ENCODE measurements around the gene PCCA. TPM values are rescaled to one million over a fixed set of nuclear protein-coding genes. Genes with fewer than 3 reads are reported as not detected.

Gene PCCA
- polyA plus RNA-seq, 3 donors from 2014 or later = 7.9 to 14.0 (median 11.4) TPM

GRCh38 chr13:100490692-100491091, 401.8 kb downstream of the PCCA start:
- peaks cover 0 to 2% (median 2%) of the 10 kb centered on the region in 3 donors for H3K27me3 Mint-ChIP-seq (ENCODE audit: low read depth in 3 of 3)
- no peak for DNase-seq
- peaks cover 0 to 18% (median 11%) of the 10 kb centered on the region in 3 donors for H3K36me3 Mint-ChIP-seq
- H3K9me3 Mint-ChIP-seq = no peaks in the 10 kb centered on the region
- no peak overlapping the region for H3K4me3 Mint-ChIP-seq
- peak overlapping the region in 3 of 6 donors; percentile 5 to 70 (median 64) for H3K27ac Mint-ChIP-seq
- peaks cover 26 to 39% of the 10 kb centered on the region in 2 donors for H3K4me1 Mint-ChIP-seq

- H3K9me3 Mint-ChIP-seq = no peaks in the 10 kb centered on the region
- peak overlapping the region in 3 of 6 donors; percentile 5 to 70 (median 32) for H3K27ac Mint-ChIP-seq
- peaks cover 2 to 18% (median 11%) of the 10 kb centered on the region in 3 donors for H3K36me3 Mint-ChIP-seq
- peaks cover 20 to 33% of the 10 kb centered on the region in 2 donors for H3K4me1 Mint-ChIP-seq
- H3K27me3 Mint-ChIP-seq (ENCODE audit: low read depth in 3 of 3) = peaks cover 0 to 2% (median 2%) of the 10 kb centered on the region in 3 donors
- no peak overlapping the region for H3K4me3 Mint-ChIP-seq
- no peak for DNase-seq
These were observed 402.4 kb downstream of the PCCA start for GRCh38 chr13:100491164-100491842.

GRCh38 chr13:100493418-100493817, 404.5 kb downstream of the PCCA start:
- Mint-ChIP-seq H3K9me3 (no peaks in the 10 kb centered on the region), H3K36me3 (peaks cover 7 to 18% (median 14%) of the 10 kb centered on the region in 3 donors), H3K4me1 (peaks cover 16 to 37% of the 10 kb centered on the region in 2 donors), H3K27me3 (ENCODE audit: low read depth in 3 of 3) (peaks cover 0 to 3% (median 2%) of the 10 kb centered on the region in 3 donors), H3K27ac (no peak overlapping the region), H3K4me3 (no peak overlapping the region)
- DNase-seq = no peak

- peaks cover 24 to 38% of the 10 kb centered on the region in 2 donors for H3K4me1 Mint-ChIP-seq
- peaks cover 0 to 3% (median 2%) of the 10 kb centered on the region in 3 donors for H3K27me3 Mint-ChIP-seq (ENCODE audit: low read depth in 3 of 3)
- DNase-seq = no peak
- peaks cover 12 to 18% (median 14%) of the 10 kb centered on the region in 3 donors for H3K36me3 Mint-ChIP-seq
- no peak overlapping the region for H3K4me3 Mint-ChIP-seq
- no peaks in the 10 kb centered on the region for H3K9me3 Mint-ChIP-seq
- H3K27ac Mint-ChIP-seq = no peak overlapping the region
These were observed 406.6 kb downstream of the PCCA start for GRCh38 chr13:100495455-100495854.

- DNase-seq = no peak
- Mint-ChIP-seq H3K36me3 (peaks cover 11 to 14% (median 13%) of the 10 kb centered on the region in 3 donors), H3K4me1 (peaks cover 13 to 27% of the 10 kb centered on the region in 2 donors), H3K27ac (no peak overlapping the region), H3K4me3 (no peak overlapping the region), H3K9me3 (no peaks in the 10 kb centered on the region), H3K27me3 (ENCODE audit: low read depth in 3 of 3) (peaks cover under 1 to 3% (median 2%) of the 10 kb centered on the region in 3 donors)
These were observed 408.5 kb downstream of the PCCA start for GRCh38 chr13:100497389-100497788.

GRCh38 chr13:100502446-100502845, 413.6 kb downstream of the PCCA start:
- Mint-ChIP-seq H3K27me3 (ENCODE audit: low read depth in 3 of 3) (peaks cover 2 to 3% (median 2%) of the 10 kb centered on the region in 3 donors), H3K4me3 (no peak overlapping the region), H3K9me3 (no peaks in the 10 kb centered on the region), H3K4me1 (peaks cover 35 to 47% of the 10 kb centered on the region in 2 donors), H3K27ac (peak overlapping the region in 1 of 6 donors; percentile 13), H3K36me3 (peaks cover 3 to 5% (median 4%) of the 10 kb centered on the region in 3 donors)
- no peak for DNase-seq

- Mint-ChIP-seq H3K36me3 (peaks cover 3 to 5% (median 4%) of the 10 kb centered on the region in 3 donors), H3K4me3 (no peak overlapping the region), H3K27ac (no peak overlapping the region), H3K27me3 (ENCODE audit: low read depth in 3 of 3) (peaks cover 2 to 5% (median 2%) of the 10 kb centered on the region in 3 donors), H3K4me1 (peaks cover 30 to 37% of the 10 kb centered on the region in 2 donors), H3K9me3 (no peaks in the 10 kb centered on the region)
- no peak for DNase-seq
These were observed 414.7 kb downstream of the PCCA start for GRCh38 chr13:100503622-100504021.

GRCh38 chr13:100506154-100506553, 417.3 kb downstream of the PCCA start:
- DNase-seq = peak in 1 of 3 donors; percentile 25
- Mint-ChIP-seq H3K36me3 (peaks cover 0 to 4% (median 3%) of the 10 kb centered on the region in 3 donors), H3K9me3 (no peaks in the 10 kb centered on the region), H3K4me1 (peaks cover 23 to 32% of the 10 kb centered on the region in 2 donors), H3K27ac (peak overlapping the region; percentile 76 to 93 (median 86)), H3K4me3 (peak overlapping the region; percentile 48 to 91 (median 76)), H3K27me3 (ENCODE audit: low read depth in 3 of 3) (peaks cover 2 to 5% (median 4%) of the 10 kb centered on the region in 3 donors)

GRCh38 chr13:100506600-100507422, 417.9 kb downstream of the PCCA start:
- H3K36me3 Mint-ChIP-seq = peaks cover 0 to 4% (median 3%) of the 10 kb centered on the region in 3 donors
- peaks cover 25 to 39% of the 10 kb centered on the region in 2 donors for H3K4me1 Mint-ChIP-seq
- no peaks in the 10 kb centered on the region for H3K9me3 Mint-ChIP-seq
- H3K27ac Mint-ChIP-seq = peak overlapping the region; percentile 76 to 93 (median 86)
- no peak for DNase-seq
- H3K4me3 Mint-ChIP-seq = peak overlapping the region; percentile 48 to 91 (median 76)
- H3K27me3 Mint-ChIP-seq (ENCODE audit: low read depth in 3 of 3) = peaks cover 2 to 6% (median 5%) of the 10 kb centered on the region in 3 donors

- Mint-ChIP-seq H3K27me3 (ENCODE audit: low read depth in 3 of 3) (peaks cover 0 to 9% (median 2%) of the 10 kb centered on the region in 3 donors), H3K4me1 (peaks cover 32 to 55% of the 10 kb centered on the region in 2 donors), H3K27ac (peak overlapping the region in 1 of 6 donors; percentile 13), H3K36me3 (peaks cover 0 to 4% (median 0%) of the 10 kb centered on the region in 3 donors), H3K4me3 (no peak overlapping the region), H3K9me3 (no peaks in the 10 kb centered on the region)
- DNase-seq = no peak
These were observed 419.6 kb downstream of the PCCA start for GRCh38 chr13:100508455-100508854.

- Mint-ChIP-seq H3K36me3 (peaks cover 0 to 4% (median 0%) of the 10 kb centered on the region in 3 donors), H3K4me3 (no peak overlapping the region), H3K27me3 (ENCODE audit: low read depth in 3 of 3) (peaks cover 0 to 9% (median 2%) of the 10 kb centered on the region in 3 donors), H3K4me1 (peaks cover 32 to 56% of the 10 kb centered on the region in 2 donors), H3K27ac (no peak overlapping the region), H3K9me3 (no peaks in the 10 kb centered on the region)
- DNase-seq = no peak
These were observed 420.1 kb downstream of the PCCA start for GRCh38 chr13:100508996-100509395.

- H3K27ac Mint-ChIP-seq = peak overlapping the region in 1 of 6 donors; percentile 7
- peaks cover 0 to 9% (median 2%) of the 10 kb centered on the region in 3 donors for H3K27me3 Mint-ChIP-seq (ENCODE audit: low read depth in 3 of 3)
- peaks cover 33 to 57% of the 10 kb centered on the region in 2 donors for H3K4me1 Mint-ChIP-seq
- no peak for DNase-seq
- peaks cover 0 to under 1% (median 0%) of the 10 kb centered on the region in 3 donors for H3K36me3 Mint-ChIP-seq
- H3K9me3 Mint-ChIP-seq = no peaks in the 10 kb centered on the region
- no peak overlapping the region for H3K4me3 Mint-ChIP-seq
These were observed 421.5 kb downstream of the PCCA start for GRCh38 chr13:100510208-100510957.

GRCh38 chr13:100511466-100511865, 422.6 kb downstream of the PCCA start:
- no peak for DNase-seq
- Mint-ChIP-seq H3K4me1 (peaks cover 28 to 48% of the 10 kb centered on the region in 2 donors), H3K27me3 (ENCODE audit: low read depth in 3 of 3) (peaks cover 0 to 11% (median 2%) of the 10 kb centered on the region in 3 donors), H3K27ac (peak overlapping the region in 1 of 6 donors; percentile 42), H3K9me3 (no peaks in the 10 kb centered on the region), H3K4me3 (no peak overlapping the region), H3K36me3 (peaks cover 2 to 8% (median 2%) of the 10 kb centered on the region in 3 donors)
